ENCODE results near the gene SETD2. TPM values are rescaled to one million over a fixed set of nuclear protein-coding genes. Genes with fewer than 3 reads are reported as not detected.

Gene SETD2
- total and polyA plus RNA-seq, 2 of the 8 experiments (the other 6 are each of a cell fraction or from before 2014, with no cell fraction given) = 15.7 to 46.3 TPM

DNA sequence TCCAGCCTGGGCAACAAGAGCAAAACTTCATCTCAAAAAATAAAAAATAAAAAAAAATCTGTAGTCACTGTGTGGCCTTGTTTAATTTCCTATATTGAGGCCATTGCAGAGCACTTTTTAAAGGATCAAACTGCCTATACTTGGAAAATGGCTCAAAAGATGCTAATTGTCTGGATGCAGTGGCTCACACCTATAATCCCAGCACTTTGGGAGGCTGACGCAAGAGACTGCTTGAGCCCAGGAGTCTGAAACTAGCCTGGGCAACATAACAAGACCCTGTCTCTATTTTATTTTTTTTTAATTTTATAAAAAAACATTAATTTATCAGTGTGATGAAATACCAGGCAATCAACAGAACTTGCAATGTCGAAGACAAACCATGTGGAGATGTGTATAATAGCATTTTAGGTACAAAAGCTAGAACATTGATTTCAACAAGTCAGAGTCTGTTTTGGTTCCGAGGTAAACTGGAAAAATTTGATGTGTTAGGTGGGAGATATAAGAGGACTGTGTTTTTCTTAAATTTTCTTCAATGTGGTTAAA is 47.0 kb upstream of the SETD2 start:
- H3K9ac ChIP-seq (replicated peaks in 1 of 4; ENCODE audit: extremely low read depth in 1 of 4, low read depth in 3 of 4, low read length in 3 of 4) = no peak overlapping the region
- H3K56ac ChIP-seq (replicated peaks; ENCODE audit: insufficient read length, low read depth, low read length) = no peak overlapping the region
- ChIA-PET POLR2A (ENCODE audit: partially characterized antibody) (no interaction called here), CTCF (ENCODE audit: partially characterized antibody) (interaction anchor here (0.8 to 1.0 kb wide), 3 partner anchors 10 to 39 kb away, joined by 3 to 5 read pairs (median 4); no protein-coding TSS in a partner anchor)
- H3K27me3 ChIP-seq (replicated peaks in 1 of 4; ENCODE audit: control insufficient read depth in 3 of 4, extremely low read depth in 1 of 4, insufficient read depth in 3 of 4, low read length in 3 of 4) = no peaks in the 10 kb centered on the region
- H3K4ac ChIP-seq (replicated peaks; ENCODE audit: insufficient read length, low read depth, low read length) = no peak overlapping the region
- H4K8ac ChIP-seq (ENCODE audit: extremely low read depth, insufficient read depth, low read length) = no peak overlapping the region
- no peak overlapping the region for H2BK12ac ChIP-seq (ENCODE audit: low read depth, low read length)
- no peaks in the 10 kb centered on the region for H3K79me2 ChIP-seq (ENCODE audit: control insufficient read depth in 1 of 2, insufficient read depth in 2 of 2, low read length in 2 of 2)
- no peak overlapping the region for H2AFZ ChIP-seq (ENCODE audit: low read length)
- no peak overlapping the region for H3K4me3 ChIP-seq (ENCODE audit: extremely low read depth in 1 of 4, insufficient read depth in 2 of 4, low read depth in 3 of 4, low read length in 4 of 4)
- no peaks in the 10 kb centered on the region for H3K9me3 ChIP-seq (ENCODE audit: insufficient read depth in 2 of 2, low read depth in 1 of 2, low read length in 1 of 2)
- H2BK120ac ChIP-seq (replicated peaks; ENCODE audit: low read depth, low read length) = no peak overlapping the region
- H2BK5ac ChIP-seq (ENCODE audit: low read depth, low read length) = no peak overlapping the region
- H3K18ac ChIP-seq (ENCODE audit: extremely low read depth, low read length) = no peak overlapping the region
- no peak overlapping the region for H3K27ac ChIP-seq (ENCODE audit: low read depth, low read length)
- no peak overlapping the region for H3K4me2 ChIP-seq (ENCODE audit: insufficient read depth in 1 of 2, low read depth in 2 of 2, low read length in 2 of 2)
- no peak overlapping the region for H2AK5ac ChIP-seq (ENCODE audit: low read depth, low read length)
- no peaks in the 10 kb centered on the region for H3K79me1 ChIP-seq (ENCODE audit: low read depth, low read length)
- no peak overlapping the region for H4K5ac ChIP-seq (ENCODE audit: insufficient read length, low read depth, low read length)
- H2BK15ac ChIP-seq (ENCODE audit: low read length) = no peak overlapping the region
- H3K4me1 ChIP-seq (replicated peaks in 1 of 4; ENCODE audit: control insufficient read depth in 3 of 4, insufficient read depth in 4 of 4, low read length in 3 of 4) = no peaks in the 10 kb centered on the region
- no peak overlapping the region for H3K14ac ChIP-seq (ENCODE audit: insufficient read length)
- 94% methylated on average over 3 of the region's 3 CpGs; no CpG with 5 or more reads in 1 of the 2 experiments for WGBS, 2 experiments (ENCODE audit: extremely low coverage in 1 of 2, insufficient coverage in 1 of 2, insufficient read length in 1 of 2, insufficient replicate concordance in 2 of 2, low coverage in 1 of 2, low lambda C conversion rate in 2 of 2, missing lambda C conversion rate in 1 of 2)
- FAIRE-seq (no peak), DNase-seq (ENCODE audit: low read depth in 1 of 2, low spot score in 2 of 2) (no peak)
- no peak overlapping the region for H4K91ac ChIP-seq (replicated peaks; ENCODE audit: insufficient read length, low read length)
- H3K23me2 ChIP-seq (ENCODE audit: low read depth, low read length) = no peaks in the 10 kb centered on the region
- no peak overlapping the region for H2BK20ac ChIP-seq (ENCODE audit: low read length)
- H4K20me1 ChIP-seq (replicated peaks in 1 of 2; ENCODE audit: control insufficient read depth in 1 of 2, insufficient read depth in 2 of 2, low read length in 2 of 2) = no peaks in the 10 kb centered on the region
- H3K23ac ChIP-seq (ENCODE audit: insufficient read length) = no peak overlapping the region
- no peaks in the 10 kb centered on the region for H3K36me3 ChIP-seq (ENCODE audit: control insufficient read depth in 2 of 4, insufficient read depth in 4 of 4, low read length in 3 of 4)
- TF ChIP-seq JUND (IDR thresholded peaks at IDR 0.05; ENCODE audit: low read length) = no peak
- no peak for TF ChIP-seq CEBPB (IDR thresholded peaks at IDR 0.05; ENCODE audit: low read depth, low read length)
- no peak for TF ChIP-seq CHD2 (IDR thresholded peaks at IDR 0.05; ENCODE audit: low read length)
- TF ChIP-seq, protein P1, sequence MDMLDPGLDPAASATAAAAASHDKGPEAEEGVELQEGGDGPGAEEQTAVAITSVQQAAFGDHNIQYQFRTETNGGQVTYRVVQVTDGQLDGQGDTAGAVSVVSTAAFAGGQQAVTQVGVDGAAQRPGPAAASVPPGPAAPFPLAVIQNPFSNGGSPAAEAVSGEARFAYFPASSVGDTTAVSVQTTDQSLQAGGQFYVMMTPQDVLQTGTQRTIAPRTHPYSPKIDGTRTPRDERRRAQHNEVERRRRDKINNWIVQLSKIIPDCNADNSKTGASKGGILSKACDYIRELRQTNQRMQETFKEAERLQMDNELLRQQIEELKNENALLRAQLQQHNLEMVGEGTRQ (IDR thresholded peaks at IDR 0.05; ENCODE audit: low read length) = no peak
- no peak for TF ChIP-seq NRF1 (IDR thresholded peaks at IDR 0.05; ENCODE audit: low read depth, low read length)
- TF ChIP-seq RBBP5 (IDR thresholded peaks at IDR 0.05; ENCODE audit: borderline replicate concordance, low read depth, low read length) = no peak
- TF ChIP-seq YY1 (IDR thresholded peaks at IDR 0.05; ENCODE audit: low read depth, low read length) = no peak
- no peak for TF ChIP-seq BACH1 (IDR thresholded peaks at IDR 0.05; ENCODE audit: low read length)
- no peak for TF ChIP-seq RFX5 (IDR thresholded peaks at IDR 0.05; ENCODE audit: borderline replicate concordance, low read depth, low read length)
- no peak for TF ChIP-seq EZH2 (IDR thresholded peaks at IDR 0.05; ENCODE audit: low read depth, low read length, severe bottlenecking)
- TF ChIP-seq GABPA (IDR thresholded peaks at IDR 0.05; ENCODE audit: borderline replicate concordance, insufficient read depth, low read length) = no peak
- no peak for TF ChIP-seq HDAC6 (IDR thresholded peaks at IDR 0.05; ENCODE audit: low read depth, low read length)
- TF ChIP-seq POU5F1 (IDR thresholded peaks at IDR 0.05; ENCODE audit: low read depth, low read length) = no peak
- no peak for TF ChIP-seq CHD1 (IDR thresholded peaks at IDR 0.05; ENCODE audit: low read depth, low read length)

Measured in H1 (cell line).